HEK293 (cell line): Measurements from ENCODE around the gene APRT.
A peak's percentile ranks its signal among the peaks of the same experiment; 100 is the strongest.

Experiments
- CTCF ChIA-PET: fragments of 350-600 bp; formaldehyde crosslinking; extraction: SDS; loops from one replicate; lab custom pipeline; 2021; ENCODE audit warnings: antibody characterized with exemption; lab: Yijun Ruan, JAX
- POLR2A ChIA-PET: fragments of 300-600 bp; formaldehyde crosslinking; extraction: SDS; loops from one replicate; lab custom pipeline; 2020; ENCODE audit warnings: antibody characterized with exemption, inconsistent platforms; lab: Yijun Ruan, JAX
- H3K27ac ChIP-seq: fragments of 200-500 bp; sonication (Bioruptor generic); 2 replicates; pipeline ENCODE4 v1.5.1; 2014; ENCODE audit warnings: low read depth, low read length, control low read depth, inconsistent platforms; ENCODE audit errors: extremely low read depth
- H3K36me3 ChIP-seq, 2 experiments: fragments of 200-500 bp in 1 of 2; sonication (Bioruptor generic) in 1 of 2; 1 replicate in 1 of 2; 2 replicates in 1 of 2; pipeline ENCODE4 v1.5.1; 2014 to 2017; ENCODE audit warnings: inconsistent platforms in 2 of 2, low read length in 2 of 2; ENCODE audit not compliant: control insufficient read depth in 2 of 2, insufficient read depth in 1 of 2
- H3K4me1 ChIP-seq: fragments of 200-500 bp; sonication (Bioruptor generic); 2 replicates; pipeline ENCODE4 v1.5.1; 2014; ENCODE audit warnings: mild to moderate bottlenecking, low read length, inconsistent platforms; ENCODE audit not compliant: control insufficient read depth, insufficient read depth
- H3K4me3 ChIP-seq: 2 replicates; pipeline ENCODE4 v1.5.1; 2011; ENCODE audit warnings: low read depth, mild to moderate bottlenecking, control low read depth, low read length, moderate library complexity
- H3K9me3 ChIP-seq: fragments of 200-500 bp; sonication (Bioruptor generic); 2 replicates; pipeline ENCODE4 v1.5.1; 2014; ENCODE audit warnings: low read depth, low read length, inconsistent platforms; ENCODE audit not compliant: control insufficient read depth, insufficient read depth
- CTCF ChIP-seq: fragments of 450-650 bp; formaldehyde crosslinking; IDR thresholded peaks from 2 replicates; pipeline ENCODE4 v1.5.1; 2016; ENCODE audit warnings: missing biosample characterization, missing genetic modification characterization
- GLIS1 ChIP-seq: fragments of 450-650 bp; formaldehyde crosslinking; IDR thresholded peaks from 2 replicates; pipeline ENCODE4 v1.5.1; 2016; ENCODE audit warnings: missing biosample characterization, missing genetic modification characterization
- GLIS2 ChIP-seq: fragments of 450-650 bp; formaldehyde crosslinking; IDR thresholded peaks from 2 replicates; pipeline ENCODE4 v1.5.1; 2016; ENCODE audit warnings: missing biosample characterization, missing genetic modification characterization
- MYNN ChIP-seq: fragments of 450-650 bp; formaldehyde crosslinking; IDR thresholded peaks from 2 replicates; pipeline ENCODE4 v1.5.1; 2016; ENCODE audit warnings: missing biosample characterization, missing genetic modification characterization, borderline replicate concordance
- TRIM28 ChIP-seq: IDR thresholded peaks from 2 replicates; pipeline ENCODE4 v1.6.1; 2011; ENCODE audit warnings: low read length, control low read depth, borderline replicate concordance
- ZBTB44 ChIP-seq: fragments of 450-650 bp; IDR thresholded peaks from 2 replicates; pipeline ENCODE4 v1.5.1; 2018; ENCODE audit warnings: missing biosample characterization, mild to moderate bottlenecking, missing genetic modification characterization
- ZFP69B ChIP-seq: fragments of 450-650 bp; formaldehyde crosslinking; IDR thresholded peaks from 2 replicates; pipeline ENCODE4 v1.5.1; 2016; ENCODE audit warnings: missing biosample characterization, missing genetic modification characterization
- ZIC2 ChIP-seq: fragments of 450-650 bp; formaldehyde crosslinking; IDR thresholded peaks from 2 replicates; pipeline ENCODE4 v1.5.1; 2016; ENCODE audit warnings: missing biosample characterization, missing genetic modification characterization
- ZNF133 ChIP-seq: fragments of 450-650 bp; formaldehyde crosslinking; IDR thresholded peaks from 2 replicates; pipeline ENCODE4 v1.5.1; 2016; ENCODE audit warnings: missing biosample characterization, missing genetic modification characterization
- ZNF18 ChIP-seq: fragments of 450-650 bp; formaldehyde crosslinking; IDR thresholded peaks from 2 replicates; pipeline ENCODE4 v1.5.1; 2016; ENCODE audit warnings: missing biosample characterization, missing genetic modification characterization
- ZNF221 ChIP-seq: fragments of 450-650 bp; formaldehyde crosslinking; IDR thresholded peaks from 2 replicates; pipeline ENCODE4 v1.5.1; 2017; ENCODE audit warnings: missing biosample characterization, missing genetic modification characterization, borderline replicate concordance
- ZNF23 ChIP-seq: fragments of 450-650 bp; formaldehyde crosslinking; IDR thresholded peaks from 2 replicates; pipeline ENCODE4 v1.5.1; 2016; ENCODE audit warnings: missing biosample characterization, missing genetic modification characterization, borderline replicate concordance
- ZNF248 ChIP-seq: fragments of 450-650 bp; formaldehyde crosslinking; IDR thresholded peaks from 2 replicates; pipeline ENCODE4 v1.5.1; 2017; ENCODE audit warnings: missing biosample characterization, missing genetic modification characterization
- ZNF266 ChIP-seq: fragments of 450-650 bp; formaldehyde crosslinking; IDR thresholded peaks from 2 replicates; pipeline ENCODE4 v1.5.1; 2016; ENCODE audit warnings: missing biosample characterization, missing genetic modification characterization, low read depth
- ZNF274 ChIP-seq, 2 experiments: fragments of 200-500 bp in 1 of 2; fragments of 450-650 bp in 1 of 2; sonication (Bioruptor generic) in 1 of 2; formaldehyde crosslinking in 1 of 2; IDR thresholded peaks; 2 replicates each; pipeline versions ENCODE4 v1.5.1 to v1.6.1; 2014 to 2016; ENCODE audit warnings: borderline replicate concordance in 1 of 2, inconsistent platforms in 1 of 2, low read length in 1 of 2, missing biosample characterization in 1 of 2, missing genetic modification characterization in 1 of 2
- ZNF341 ChIP-seq: fragments of 450-650 bp; formaldehyde crosslinking; IDR thresholded peaks from 2 replicates; pipeline ENCODE4; 2016; ENCODE audit warnings: low read depth, missing biosample characterization, missing genetic modification characterization
- ZNF366 ChIP-seq: fragments of 450-650 bp; formaldehyde crosslinking; conservative IDR thresholded peaks from 2 replicates; pipeline ENCODE4 v1.5.1; 2016; ENCODE audit warnings: missing biosample characterization, missing genetic modification characterization
- ZNF398 ChIP-seq: fragments of 450-650 bp; formaldehyde crosslinking; IDR thresholded peaks from 2 replicates; pipeline ENCODE4 v1.5.1; 2017; ENCODE audit warnings: missing biosample characterization, missing genetic modification characterization
- ZNF416 ChIP-seq: fragments of 450-650 bp; formaldehyde crosslinking; IDR thresholded peaks from 2 replicates; pipeline ENCODE4 v1.5.1; 2016; ENCODE audit warnings: missing biosample characterization, missing genetic modification characterization
- ZNF473 ChIP-seq: fragments of 450-650 bp; formaldehyde crosslinking; IDR thresholded peaks from 2 replicates; pipeline ENCODE4 v1.5.1; 2017; ENCODE audit warnings: missing biosample characterization, missing genetic modification characterization
- ZNF488 ChIP-seq: fragments of 450-650 bp; formaldehyde crosslinking; IDR thresholded peaks from 2 replicates; pipeline ENCODE4 v1.5.1; 2016; ENCODE audit warnings: missing biosample characterization, missing genetic modification characterization
- ZNF571 ChIP-seq: fragments of 450-650 bp; formaldehyde crosslinking; IDR thresholded peaks from 2 replicates; pipeline ENCODE4 v1.5.0; 2017; ENCODE audit warnings: missing biosample characterization, missing genetic modification characterization
- ZNF621 ChIP-seq: fragments of 450-650 bp; formaldehyde crosslinking; IDR thresholded peaks from 2 replicates; pipeline ENCODE4 v1.5.1; 2017; ENCODE audit warnings: missing biosample characterization, missing genetic modification characterization
- ZNF624 ChIP-seq: fragments of 450-650 bp; formaldehyde crosslinking; IDR thresholded peaks from 2 replicates; pipeline ENCODE4 v1.5.1; 2017; ENCODE audit warnings: missing biosample characterization, missing genetic modification characterization
- ZNF76 ChIP-seq: fragments of 450-650 bp; formaldehyde crosslinking; IDR thresholded peaks from 2 replicates; pipeline ENCODE4; 2016; ENCODE audit warnings: low read depth, missing biosample characterization, missing genetic modification characterization, borderline replicate concordance
- ZNF791 ChIP-seq: fragments of 450-650 bp; formaldehyde crosslinking; IDR thresholded peaks from 2 replicates; pipeline ENCODE4 v1.5.1; 2016; ENCODE audit warnings: missing biosample characterization, missing genetic modification characterization
- ZSCAN18 ChIP-seq: fragments of 450-650 bp; formaldehyde crosslinking; IDR thresholded peaks from 2 replicates; pipeline ENCODE4 v1.5.1; 2016; ENCODE audit warnings: missing biosample characterization, missing genetic modification characterization
- ZSCAN30 ChIP-seq: fragments of 450-650 bp; IDR thresholded peaks from 2 replicates; pipeline ENCODE4 v1.5.1; 2018; ENCODE audit warnings: missing biosample characterization, mild to moderate bottlenecking, missing genetic modification characterization, moderate library complexity
- ZXDB ChIP-seq: fragments of 450-650 bp; formaldehyde crosslinking; IDR thresholded peaks from 2 replicates; pipeline ENCODE4 v1.5.1; 2016; ENCODE audit warnings: missing biosample characterization, missing genetic modification characterization

The APRT gene

GRCh38 chr16:88762258-88762870 is 49.4 kb downstream of the APRT start:
- H3K27ac ChIP-seq: no peak overlapping the region
- no peak overlapping the region for H3K4me3 ChIP-seq
- no peaks in the 10 kb centered on the region for H3K9me3 ChIP-seq
- H3K36me3 ChIP-seq: no peaks in the 10 kb centered on the region
- POLR2A ChIA-PET: interaction anchor here (1.2 to 2.0 kb wide), 2 partner anchors 9 to 23 kb away, joined by 5 to 6 read pairs; partner anchors contain the start of gene PIEZO1
- CTCF ChIA-PET: interaction anchor here (0.7 to 3.2 kb wide), 5 partner anchors 9 to 25 kb away, joined by 3 to 25 read pairs (median 8); no protein-coding TSS in a partner anchor
- peaks cover 8% of the 10 kb centered on the region for H3K4me1 ChIP-seq
- TF ChIP-seq ZNF266 (tag by site-specific recombination) (no peak), ZNF133 (tag by site-specific recombination) (no peak), ZNF791 (tag by site-specific recombination) (no peak), ZIC2 (tag by site-specific recombination) (peak; percentile 71), ZNF341 (tag by site-specific recombination) (no peak), MYNN (tag by site-specific recombination) (no peak), TRIM28 (no peak), ZNF23 (no peak), ZNF366 (no peak), ZNF221 (tag by site-specific recombination) (no peak), ZNF488 (tag by site-specific recombination) (no peak), ZSCAN30 (tag by site-specific recombination) (no peak), ZNF621 (no peak), ZBTB44 (tag by site-specific recombination) (no peak), ZNF274 (IDR thresholded peaks at IDR 0.05; ENCODE audit: low read length) (no peak), ZNF274 (tag by site-specific recombination; IDR thresholded peaks at IDR 0.05; ENCODE audit: borderline replicate concordance) (no peak), GLIS2 (peak; percentile 57), ZNF18 (tag by site-specific recombination) (no peak), ZXDB (no peak), ZNF416 (tag by site-specific recombination) (no peak), ZNF571 (tag by site-specific recombination) (no peak), ZNF248 (no peak), ZFP69B (no peak), ZNF76 (tag by site-specific recombination) (no peak), ZNF473 (tag by site-specific recombination) (no peak), ZNF624 (tag by site-specific recombination) (no peak), GLIS1 (tag by site-specific recombination) (peak; percentile 50; the same call in 1 of the 2 replicates), ZSCAN18 (tag by site-specific recombination) (no peak), ZNF398 (tag by site-specific recombination) (no peak), CTCF (no peak)
